K562 (cell line): ENCODE results near the gene CSRNP3. TPM values are rescaled to one million over a fixed set of nuclear protein-coding genes. Genes with fewer than 3 reads are reported as not detected.

ENCODE experiments used
- PHB ChIP-seq: fragments of 250-450 bp; sonication (Bioruptor Pico); IDR thresholded peaks from 2 replicates; pipeline ENCODE4 v1.5.0; 2021
- polyA plus RNA-seq, 8 experiments: library from polyadenylated mRNA; depleted of rRNA in 4 of 8; stranded (reverse) in 5 of 8; unstranded in 3 of 8; fragments of >200 nt; fragmentation: Nextera tagmentation in 2 of 8; fragmentation: Illumina TruSeq in 1 of 8; extraction: Ambion mirVana in 2 of 8; extraction: Trizol in 1 of 8; gene quantifications; 2 replicates each; pipeline versions ENCODE4 v1.2.1 to v1.2.3, GENCODE V29; 2011 to 2014; ENCODE audit warnings: inconsistent platforms in 1 of 8, missing spikeins in 1 of 8
- total RNA-seq, 7 experiments: library from RNA; depleted of rRNA in 6 of 7; stranded (reverse); fragments of >200 nt in 6 of 7; fragmentation: Illumina TruSeq in 2 of 7; extraction: Trizol in 2 of 7; gene quantifications; 2 replicates each; pipeline versions ENCODE4 v1.2.1 to v1.2.3, GENCODE V29; 2011 to 2021; ENCODE audit warnings: low replicate concordance in 1 of 7
- TF ChIP-seq, protein P1 (sequence below), 2 experiments: fragments of 450-650 bp in 1 of 2; IDR thresholded peaks; 2 replicates each; pipeline ENCODE4 v1.6.1; 2011 to 2017; ENCODE audit warnings: low read depth in 2 of 2, antibody characterized with exemption in 1 of 2, borderline replicate concordance in 1 of 2, low read length in 1 of 2, mild to moderate bottlenecking in 1 of 2, mixed read lengths in 1 of 2; ENCODE audit not compliant: control insufficient read depth in 1 of 2
- TF ChIP-seq, protein P2 (sequence below): sonication (generic); formaldehyde crosslinking; IDR thresholded peaks from 2 replicates; pipeline ENCODE4 v1.8.0; 2023; ENCODE audit warnings: mild to moderate bottlenecking, missing genetic modification reagents

The CSRNP3 gene
- total and polyA plus RNA-seq, 9 of the 15 experiments (the other 6 are each of a cell fraction or from before 2014, with no cell fraction given): not detected

DNA sequence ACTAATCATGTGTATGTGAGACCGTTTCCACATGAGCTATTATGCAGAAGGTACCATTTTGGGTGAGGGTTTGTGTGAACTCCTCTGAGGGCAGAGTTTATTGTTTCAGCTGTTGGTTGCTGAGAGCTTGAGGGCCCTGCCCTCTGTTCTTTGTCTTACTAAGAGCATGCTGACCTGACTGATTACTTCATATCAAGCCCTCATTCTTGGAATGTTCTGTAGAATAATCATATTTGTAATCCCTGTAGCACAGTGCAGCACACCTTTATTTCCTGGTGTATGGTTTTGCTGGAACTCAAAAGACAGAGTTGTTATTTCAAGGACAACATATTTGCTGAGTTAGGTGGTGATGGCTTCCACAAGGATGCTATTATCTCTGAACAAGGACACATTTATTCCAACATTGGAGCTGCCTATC, 206.1 kb downstream of the CSRNP3 start (continued):
- TF ChIP-seq, protein P1, sequence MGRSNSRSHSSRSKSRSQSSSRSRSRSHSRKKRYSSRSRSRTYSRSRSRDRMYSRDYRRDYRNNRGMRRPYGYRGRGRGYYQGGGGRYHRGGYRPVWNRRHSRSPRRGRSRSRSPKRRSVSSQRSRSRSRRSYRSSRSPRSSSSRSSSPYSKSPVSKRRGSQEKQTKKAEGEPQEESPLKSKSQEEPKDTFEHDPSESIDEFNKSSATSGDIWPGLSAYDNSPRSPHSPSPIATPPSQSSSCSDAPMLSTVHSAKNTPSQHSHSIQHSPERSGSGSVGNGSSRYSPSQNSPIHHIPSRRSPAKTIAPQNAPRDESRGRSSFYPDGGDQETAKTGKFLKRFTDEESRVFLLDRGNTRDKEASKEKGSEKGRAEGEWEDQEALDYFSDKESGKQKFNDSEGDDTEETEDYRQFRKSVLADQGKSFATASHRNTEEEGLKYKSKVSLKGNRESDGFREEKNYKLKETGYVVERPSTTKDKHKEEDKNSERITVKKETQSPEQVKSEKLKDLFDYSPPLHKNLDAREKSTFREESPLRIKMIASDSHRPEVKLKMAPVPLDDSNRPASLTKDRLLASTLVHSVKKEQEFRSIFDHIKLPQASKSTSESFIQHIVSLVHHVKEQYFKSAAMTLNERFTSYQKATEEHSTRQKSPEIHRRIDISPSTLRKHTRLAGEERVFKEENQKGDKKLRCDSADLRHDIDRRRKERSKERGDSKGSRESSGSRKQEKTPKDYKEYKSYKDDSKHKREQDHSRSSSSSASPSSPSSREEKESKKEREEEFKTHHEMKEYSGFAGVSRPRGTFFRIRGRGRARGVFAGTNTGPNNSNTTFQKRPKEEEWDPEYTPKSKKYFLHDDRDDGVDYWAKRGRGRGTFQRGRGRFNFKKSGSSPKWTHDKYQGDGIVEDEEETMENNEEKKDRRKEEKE (IDR thresholded peaks at IDR 0.05; ENCODE audit: borderline replicate concordance in 1 of 2, control insufficient read depth in 1 of 2, low read depth in 2 of 2, low read length in 1 of 2): no peak
- TF ChIP-seq, protein P2, sequence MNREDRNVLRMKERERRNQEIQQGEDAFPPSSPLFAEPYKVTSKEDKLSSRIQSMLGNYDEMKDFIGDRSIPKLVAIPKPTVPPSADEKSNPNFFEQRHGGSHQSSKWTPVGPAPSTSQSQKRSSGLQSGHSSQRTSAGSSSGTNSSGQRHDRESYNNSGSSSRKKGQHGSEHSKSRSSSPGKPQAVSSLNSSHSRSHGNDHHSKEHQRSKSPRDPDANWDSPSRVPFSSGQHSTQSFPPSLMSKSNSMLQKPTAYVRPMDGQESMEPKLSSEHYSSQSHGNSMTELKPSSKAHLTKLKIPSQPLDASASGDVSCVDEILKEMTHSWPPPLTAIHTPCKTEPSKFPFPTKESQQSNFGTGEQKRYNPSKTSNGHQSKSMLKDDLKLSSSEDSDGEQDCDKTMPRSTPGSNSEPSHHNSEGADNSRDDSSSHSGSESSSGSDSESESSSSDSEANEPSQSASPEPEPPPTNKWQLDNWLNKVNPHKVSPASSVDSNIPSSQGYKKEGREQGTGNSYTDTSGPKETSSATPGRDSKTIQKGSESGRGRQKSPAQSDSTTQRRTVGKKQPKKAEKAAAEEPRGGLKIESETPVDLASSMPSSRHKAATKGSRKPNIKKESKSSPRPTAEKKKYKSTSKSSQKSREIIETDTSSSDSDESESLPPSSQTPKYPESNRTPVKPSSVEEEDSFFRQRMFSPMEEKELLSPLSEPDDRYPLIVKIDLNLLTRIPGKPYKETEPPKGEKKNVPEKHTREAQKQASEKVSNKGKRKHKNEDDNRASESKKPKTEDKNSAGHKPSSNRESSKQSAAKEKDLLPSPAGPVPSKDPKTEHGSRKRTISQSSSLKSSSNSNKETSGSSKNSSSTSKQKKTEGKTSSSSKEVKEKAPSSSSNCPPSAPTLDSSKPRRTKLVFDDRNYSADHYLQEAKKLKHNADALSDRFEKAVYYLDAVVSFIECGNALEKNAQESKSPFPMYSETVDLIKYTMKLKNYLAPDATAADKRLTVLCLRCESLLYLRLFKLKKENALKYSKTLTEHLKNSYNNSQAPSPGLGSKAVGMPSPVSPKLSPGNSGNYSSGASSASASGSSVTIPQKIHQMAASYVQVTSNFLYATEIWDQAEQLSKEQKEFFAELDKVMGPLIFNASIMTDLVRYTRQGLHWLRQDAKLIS (CRISPR knock-in tag): no peak
- no peak for TF ChIP-seq PHB
